ENCODE results near the gene SEC23B. TPM values are rescaled to one million over a fixed set of nuclear protein-coding genes. Genes with fewer than 3 reads are reported as not detected.
A peak's percentile ranks its signal among the peaks of the same experiment; 100 is the strongest.

Gene SEC23B
- total and polyA plus RNA-seq, 2 of the 4 experiments (the other 2 are of a cell fraction) = 51.5 to 78.9 TPM

- H2AK5ac ChIP-seq (ENCODE audit: low read depth, low read length) = no peak overlapping the region
- H2BK5ac ChIP-seq (ENCODE audit: low read depth, low read length, poor library complexity, severe bottlenecking) = no peak overlapping the region
- H3K23ac ChIP-seq (ENCODE audit: low read depth, low read length) = no peak overlapping the region
- no peak overlapping the region for H3K18ac ChIP-seq (ENCODE audit: low read depth, low read length)
- no peaks in the 10 kb centered on the region; the same call in 1 of the 2 replicates for H3K27me3 ChIP-seq (ENCODE audit: control insufficient read depth, insufficient read depth, low read length)
- H3K4me1 ChIP-seq (ENCODE audit: control insufficient read depth, insufficient read depth, low read length) = peaks cover 4% of the 10 kb centered on the region; the same call in 1 of the 2 replicates
- H2BK120ac ChIP-seq (ENCODE audit: low read depth, low read length) = no peak overlapping the region
- no peak overlapping the region for H3K9ac ChIP-seq (ENCODE audit: low read depth, low read length)
- CTCF ChIA-PET = no interaction called here
- H4K8ac ChIP-seq (ENCODE audit: low read depth in 2 of 2, low read length in 2 of 2) = no peak overlapping the region
- no TSS peak for BruUV-seq (replicated peaks)
- TF ChIP-seq USF2 (IDR thresholded peaks at IDR 0.05; ENCODE audit: low read depth, low read length) (no peak), RFX5 (IDR thresholded peaks at IDR 0.05; ENCODE audit: low read depth, low read length) (no peak), SMC3 (IDR thresholded peaks at IDR 0.05; ENCODE audit: low read depth, low read length) (no peak)
- H3K4me2 ChIP-seq (ENCODE audit: low read depth, low read length) = no peak overlapping the region
- POLR2A ChIA-PET (ENCODE audit: unreplicated experiment) = no interaction called here
- dilution Hi-C loops (cut with HindIII; ENCODE audit: low sequenced_read_pairs, unreplicated experiment) (no loop called here), in situ Hi-C loops (cut with MboI; ENCODE audit: low sequenced_read_pairs) (no loop called here), intact Hi-C loops (cut with micrococcal nuclease) (no loop called here)
- H3K9me1 ChIP-seq (ENCODE audit: insufficient read depth, low read length) = peaks cover 8% of the 10 kb centered on the region
- H2AK9ac ChIP-seq (replicated peaks; ENCODE audit: low read depth, low read length, poor library complexity) = no peak overlapping the region
- H3K14ac ChIP-seq (replicated peaks; ENCODE audit: low read depth, low read length) = no peak overlapping the region
- H3K79me1 ChIP-seq (ENCODE audit: low read depth in 1 of 2, low read length in 2 of 2) = peaks cover 8 to 21% of the 10 kb centered on the region in 2 experiments
- no peak for ATAC-seq (ENCODE audit: low read depth)
- H3K56ac ChIP-seq (ENCODE audit: extremely low read depth, insufficient read depth, low read length) = no peak overlapping the region
- no peak overlapping the region for H2BK20ac ChIP-seq (ENCODE audit: low read depth, low read length)
- H3K4me3 ChIP-seq (ENCODE audit: insufficient read depth, low read depth, low read length) = no peak overlapping the region
- no peak overlapping the region for H2BK15ac ChIP-seq (ENCODE audit: low read depth, low read length)
- 49% methylated on average over 26 of the region's 31 CpGs; no CpG with 5 or more reads in 1 of the 2 experiments for WGBS, 2 experiments (ENCODE audit: extremely low coverage in 2 of 2, insufficient read length in 1 of 2)
- H3K4ac ChIP-seq (ENCODE audit: low read depth, low read length) = no peak overlapping the region
- H3K36me3 ChIP-seq (ENCODE audit: control insufficient read depth, insufficient read depth, low read length) = no peaks in the 10 kb centered on the region
- H3K9me3 ChIP-seq (ENCODE audit: control insufficient read depth, insufficient read depth, low read length) = no peaks in the 10 kb centered on the region
- DNase-seq = peak; percentile 27
- H4K5ac ChIP-seq (ENCODE audit: low read depth, low read length) = no peak overlapping the region
- H3K27ac ChIP-seq (ENCODE audit: insufficient read depth, low read length) = no peak overlapping the region
- H4K20me1 ChIP-seq (ENCODE audit: insufficient read depth, low read length) = no peaks in the 10 kb centered on the region
- peak overlapping the region; percentile 77 for H2AFZ ChIP-seq (replicated peaks; ENCODE audit: low read length, poor library complexity)
- no peak overlapping the region for H4K91ac ChIP-seq (ENCODE audit: insufficient read depth, low read depth, low read length)
Observed at GRCh38 chr20:18504479-18505060, 3.2 kb upstream of the SEC23B start.

Measured in IMR-90 (cell line).